22Rv1 (cell line): Measurements from ENCODE around the gene HIGD1A.

Source experiments
- H3K27ac ChIP-seq: fragments of 450-650 bp; 2 replicates; pipeline ENCODE4 v1.5.1; 2017
- CTCF ChIP-seq: fragments of 450-650 bp; IDR thresholded peaks from 2 replicates; pipeline ENCODE4 v1.5.1; 2017; ENCODE audit warnings: mild to moderate bottlenecking
- ZFX ChIP-seq: fragments of 450-650 bp; IDR thresholded peaks from 2 replicates; pipeline ENCODE4 v1.6.1; 2017; ENCODE audit warnings: antibody characterized with exemption, borderline replicate concordance

HIGD1A gene

GRCh38 chr3:42804106-42804830 lies at the start of gene HIGD1A:
HIGD1A (minus strand) TSS chr3:42804490; CDS start chr3:42794253, 10,237 bp downstream.
- peak within 1 kb of the TSS; percentile 82 for H3K27ac ChIP-seq
- TF ChIP-seq ZFX (no peak), CTCF (no peak)

GRCh38 chr3:42853739-42854302 lies 49.5 kb upstream of the HIGD1A start:
- TF ChIP-seq ZFX (no peak), CTCF (no peak)
- no peak overlapping the region for H3K27ac ChIP-seq

- no peak for TF ChIP-seq ZFX
- no peak for TF ChIP-seq CTCF
- no peak overlapping the region for H3K27ac ChIP-seq
These were observed 48.8 kb upstream of the HIGD1A start for GRCh38 chr3:42853056-42853455.

- no peak overlapping the region for H3K27ac ChIP-seq
- no peak for TF ChIP-seq ZFX
- TF ChIP-seq CTCF = no peak
These were observed 48.2 kb upstream of the HIGD1A start for GRCh38 chr3:42852441-42852840.

DNA sequence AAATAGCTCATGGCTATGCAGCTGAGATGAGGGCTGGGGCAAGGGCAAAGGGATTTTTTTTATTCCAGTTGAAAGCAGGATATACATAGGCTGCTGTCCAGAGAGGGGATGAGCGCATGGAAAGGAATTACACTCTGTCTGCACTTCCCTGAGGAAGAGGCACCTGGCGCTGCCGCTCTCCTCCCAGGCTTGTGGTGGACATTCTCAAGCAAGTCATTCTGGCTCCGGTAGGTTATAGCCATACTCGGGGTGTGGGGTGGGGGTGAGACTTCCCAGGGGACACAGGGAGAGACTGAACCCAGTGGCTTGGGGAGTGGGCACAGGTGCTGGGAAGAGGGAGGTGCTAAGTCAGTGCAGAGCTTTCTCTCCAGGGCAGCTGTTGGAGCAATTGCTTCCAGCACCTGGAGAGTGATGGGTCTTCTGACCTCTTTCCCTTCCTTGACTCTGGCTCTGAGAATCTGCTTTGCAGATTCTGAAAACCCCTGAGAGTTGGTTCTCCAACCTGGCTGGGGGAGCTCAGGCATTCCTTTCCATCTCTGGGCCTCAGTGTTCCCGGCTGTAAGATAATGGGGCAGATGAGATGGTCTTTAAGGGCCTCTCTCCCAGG lies 47.0 kb upstream of the HIGD1A start:
- H3K27ac ChIP-seq = no peak overlapping the region
- TF ChIP-seq ZFX (no peak), CTCF (no peak)

DNA sequence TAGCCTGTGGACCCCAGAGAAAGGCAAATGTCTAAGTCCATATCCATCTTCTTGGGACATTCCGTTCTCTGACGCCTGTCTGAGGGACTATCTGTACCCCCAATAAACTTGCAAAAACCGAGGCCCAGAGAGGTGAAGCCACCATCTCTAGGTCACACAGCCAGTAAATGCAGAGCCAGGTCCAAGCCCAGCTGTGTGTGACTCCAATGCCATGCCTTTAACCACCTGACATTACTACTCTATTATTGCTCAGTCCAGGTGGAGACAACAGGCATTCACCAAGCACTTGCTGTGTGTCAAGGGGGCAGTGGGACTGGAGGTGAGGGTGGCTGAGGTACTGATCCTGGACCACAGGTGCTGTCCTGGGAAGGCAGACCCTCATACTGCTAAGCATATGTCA lies 46.0 kb upstream of the HIGD1A start:
- no peak for TF ChIP-seq CTCF
- TF ChIP-seq ZFX = no peak

DNA sequence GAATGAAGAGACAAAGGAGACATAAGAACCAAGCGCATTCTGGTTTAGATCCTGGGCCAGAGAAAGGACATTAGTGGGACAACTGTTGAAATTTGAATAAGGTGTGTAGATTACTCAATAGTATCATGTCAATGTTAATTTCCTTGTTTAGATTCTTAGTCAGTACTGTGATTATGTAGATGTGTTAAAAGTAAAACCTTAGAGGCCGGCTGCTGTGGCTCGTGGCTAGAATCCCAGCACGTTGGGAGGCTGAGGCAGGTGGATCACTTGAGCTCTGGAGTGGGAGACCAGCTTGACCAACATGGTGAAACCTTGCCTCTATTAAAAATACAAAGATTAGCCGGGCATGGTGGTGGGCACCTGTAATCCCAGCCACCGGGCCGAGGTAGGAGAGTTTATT lies 44.7 kb upstream of the HIGD1A start:
- TF ChIP-seq ZFX (no peak), CTCF (no peak)
- H3K27ac ChIP-seq = no peak overlapping the region

More for the DNA sequence above, 46.0 kb upstream of the HIGD1A start:
- H3K27ac ChIP-seq = no peak overlapping the region
